HEK293 (cell line): Measurements from ENCODE around the gene SEMA3G.
A peak's percentile ranks its signal among the peaks of the same experiment; 100 is the strongest.

Experiments
- CTCF ChIA-PET: fragments of 350-600 bp; formaldehyde crosslinking; extraction: SDS; loops from one replicate; lab custom pipeline; 2021; ENCODE audit warnings: antibody characterized with exemption; lab: Yijun Ruan, JAX
- POLR2A ChIA-PET: fragments of 300-600 bp; formaldehyde crosslinking; extraction: SDS; loops from one replicate; lab custom pipeline; 2020; ENCODE audit warnings: antibody characterized with exemption, inconsistent platforms; lab: Yijun Ruan, JAX
- H3K27ac ChIP-seq: fragments of 200-500 bp; sonication (Bioruptor generic); 2 replicates; pipeline ENCODE4 v1.5.1; 2014; ENCODE audit warnings: low read depth, low read length, control low read depth, inconsistent platforms; ENCODE audit errors: extremely low read depth
- H3K36me3 ChIP-seq, 2 experiments: fragments of 200-500 bp in 1 of 2; sonication (Bioruptor generic) in 1 of 2; 1 replicate in 1 of 2; 2 replicates in 1 of 2; pipeline ENCODE4 v1.5.1; 2014 to 2017; ENCODE audit warnings: inconsistent platforms in 2 of 2, low read length in 2 of 2; ENCODE audit not compliant: control insufficient read depth in 2 of 2, insufficient read depth in 1 of 2
- H3K4me1 ChIP-seq: fragments of 200-500 bp; sonication (Bioruptor generic); 2 replicates; pipeline ENCODE4 v1.5.1; 2014; ENCODE audit warnings: mild to moderate bottlenecking, low read length, inconsistent platforms; ENCODE audit not compliant: control insufficient read depth, insufficient read depth
- H3K4me3 ChIP-seq: 2 replicates; pipeline ENCODE4 v1.5.1; 2011; ENCODE audit warnings: low read depth, mild to moderate bottlenecking, control low read depth, low read length, moderate library complexity
- H3K9me3 ChIP-seq: fragments of 200-500 bp; sonication (Bioruptor generic); 2 replicates; pipeline ENCODE4 v1.5.1; 2014; ENCODE audit warnings: low read depth, low read length, inconsistent platforms; ENCODE audit not compliant: control insufficient read depth, insufficient read depth
- BCL11B ChIP-seq: fragments of 450-650 bp; formaldehyde crosslinking; IDR thresholded peaks from 2 replicates; pipeline ENCODE4 v1.5.1; 2016; ENCODE audit warnings: low read depth, missing biosample characterization, missing genetic modification characterization
- EGR2 ChIP-seq: fragments of 450-650 bp; formaldehyde crosslinking; IDR thresholded peaks from 2 replicates; pipeline ENCODE4 v1.5.1; 2016; ENCODE audit warnings: low read depth, missing biosample characterization, missing genetic modification characterization
- KLF16 ChIP-seq: fragments of 450-650 bp; formaldehyde crosslinking; IDR thresholded peaks from 2 replicates; pipeline ENCODE4 v1.5.1; 2017; ENCODE audit warnings: missing biosample characterization, missing genetic modification characterization
- KLF17 ChIP-seq: fragments of 450-650 bp; formaldehyde crosslinking; IDR thresholded peaks from 2 replicates; pipeline ENCODE4 v1.5.1; 2016; ENCODE audit warnings: missing biosample characterization, missing genetic modification characterization
- MEIS1 ChIP-seq: sonication (generic); formaldehyde crosslinking; IDR thresholded peaks from 2 replicates; pipeline ENCODE4 v1.8.1; 2022; ENCODE audit warnings: missing genetic modification reagents, mild to moderate bottlenecking, borderline replicate concordance
- SP7 ChIP-seq: fragments of 450-650 bp; formaldehyde crosslinking; IDR thresholded peaks from 2 replicates; pipeline ENCODE4 v1.5.1; 2016; ENCODE audit warnings: missing biosample characterization, missing genetic modification characterization
- TRIM28 ChIP-seq: IDR thresholded peaks from 2 replicates; pipeline ENCODE4 v1.6.1; 2011; ENCODE audit warnings: low read length, control low read depth, borderline replicate concordance
- ZBTB49 ChIP-seq: fragments of 450-650 bp; formaldehyde crosslinking; IDR thresholded peaks from 2 replicates; pipeline ENCODE4 v1.5.1; 2016; ENCODE audit warnings: missing biosample characterization, missing genetic modification characterization, low read depth
- ZNF157 ChIP-seq: fragments of 450-650 bp; formaldehyde crosslinking; IDR thresholded peaks from 2 replicates; pipeline ENCODE4 v1.5.1; 2016; ENCODE audit warnings: missing biosample characterization, missing genetic modification characterization
- ZNF184 ChIP-seq: fragments of 450-650 bp; IDR thresholded peaks from 2 replicates; pipeline ENCODE4 v1.5.1; 2018; ENCODE audit warnings: missing biosample characterization, mild to moderate bottlenecking, missing genetic modification characterization
- ZNF19 ChIP-seq: fragments of 450-650 bp; formaldehyde crosslinking; IDR thresholded peaks from 2 replicates; pipeline ENCODE4; 2016; ENCODE audit warnings: missing biosample characterization, missing genetic modification characterization, low read depth
- ZNF239 ChIP-seq: fragments of 450-650 bp; formaldehyde crosslinking; IDR thresholded peaks from 2 replicates; pipeline ENCODE4 v1.5.1; 2016; ENCODE audit warnings: missing biosample characterization, missing genetic modification characterization
- ZNF248 ChIP-seq: fragments of 450-650 bp; formaldehyde crosslinking; IDR thresholded peaks from 2 replicates; pipeline ENCODE4 v1.5.1; 2017; ENCODE audit warnings: missing biosample characterization, missing genetic modification characterization
- ZNF404 ChIP-seq: fragments of 450-650 bp; formaldehyde crosslinking; IDR thresholded peaks from 2 replicates; pipeline ENCODE4 v1.5.1; 2017; ENCODE audit warnings: missing biosample characterization, missing genetic modification characterization
- ZNF416 ChIP-seq: fragments of 450-650 bp; formaldehyde crosslinking; IDR thresholded peaks from 2 replicates; pipeline ENCODE4 v1.5.1; 2016; ENCODE audit warnings: missing biosample characterization, missing genetic modification characterization
- ZNF433 ChIP-seq: fragments of 450-650 bp; formaldehyde crosslinking; IDR thresholded peaks from 2 replicates; pipeline ENCODE4 v1.5.1; 2016; ENCODE audit warnings: missing biosample characterization, missing genetic modification characterization, low read depth
- ZNF473 ChIP-seq: fragments of 450-650 bp; formaldehyde crosslinking; IDR thresholded peaks from 2 replicates; pipeline ENCODE4 v1.5.1; 2017; ENCODE audit warnings: missing biosample characterization, missing genetic modification characterization
- ZNF501 ChIP-seq: fragments of 450-650 bp; formaldehyde crosslinking; IDR thresholded peaks from 2 replicates; pipeline ENCODE4 v1.5.1; 2016; ENCODE audit warnings: missing biosample characterization, missing genetic modification characterization
- ZNF510 ChIP-seq: fragments of 450-650 bp; formaldehyde crosslinking; IDR thresholded peaks from 2 replicates; pipeline ENCODE4 v1.5.1; 2018; ENCODE audit warnings: mild to moderate bottlenecking, missing genetic modification characterization, missing biosample characterization; ENCODE audit not compliant: insufficient replicate concordance
- ZNF548 ChIP-seq: fragments of 450-650 bp; formaldehyde crosslinking; IDR thresholded peaks from 2 replicates; pipeline ENCODE4 v1.5.1; 2016; ENCODE audit warnings: missing biosample characterization, missing genetic modification characterization
- ZNF626 ChIP-seq: fragments of 450-650 bp; sonication (Bioruptor Pico); formaldehyde crosslinking; IDR thresholded peaks from 2 replicates; pipeline ENCODE4 v1.5.1; 2018; ENCODE audit warnings: missing biosample characterization, missing genetic modification characterization, inconsistent platforms
- ZNF692 ChIP-seq: fragments of 450-650 bp; formaldehyde crosslinking; IDR thresholded peaks from 2 replicates; pipeline ENCODE4 v1.5.1; 2016; ENCODE audit warnings: missing biosample characterization, missing genetic modification characterization
- ZNF747 ChIP-seq: fragments of 450-650 bp; formaldehyde crosslinking; IDR thresholded peaks from 2 replicates; pipeline ENCODE4 v1.5.1; 2016; ENCODE audit warnings: missing biosample characterization, missing genetic modification characterization
- ZNF777 ChIP-seq: fragments of 450-650 bp; formaldehyde crosslinking; IDR thresholded peaks from 2 replicates; pipeline ENCODE4 v1.5.1; 2017; ENCODE audit warnings: missing biosample characterization, missing genetic modification characterization, borderline replicate concordance

Gene SEMA3G

GRCh38 chr3:52403955-52404354 lies 40.9 kb downstream of the SEMA3G start:
- Histone ChIP-seq H3K9me3 (no peaks in the 10 kb centered on the region), H3K4me3 (no peak overlapping the region), H3K4me1 (no peaks in the 10 kb centered on the region), H3K36me3 (peaks cover 0 to 100% of the 10 kb centered on the region in 2 experiments; a peak in 1 of 3 replicates), H3K27ac (no peak overlapping the region)
- 0 out of 2 replicates have a peak, but pooled peaks have one; percentile 27 for TF ChIP-seq EGR2 (tag by site-specific recombination)
- TF ChIP-seq TRIM28: no peak
- ChIA-PET CTCF (no interaction called here), POLR2A (no interaction called here)

GRCh38 chr3:52403271-52403841 lies 41.5 kb downstream of the SEMA3G start:
- H3K36me3 ChIP-seq: peaks cover 0 to 98% of the 10 kb centered on the region in 2 experiments; a peak in 1 of 3 replicates
- H3K4me1 ChIP-seq: no peaks in the 10 kb centered on the region
- ChIA-PET POLR2A (no interaction called here), CTCF (no interaction called here)
- no peak overlapping the region for H3K4me3 ChIP-seq
- H3K9me3 ChIP-seq: no peaks in the 10 kb centered on the region
- TF ChIP-seq KLF16 (tag by site-specific recombination) (no peak), ZNF433 (tag by site-specific recombination) (no peak), ZNF248 (tag by site-specific recombination) (no peak), ZNF239 (no peak), ZNF473 (no peak), ZBTB49 (tag by site-specific recombination) (no peak), ZNF777 (tag by site-specific recombination) (no peak), ZNF157 (tag by site-specific recombination) (no peak), ZNF626 (tag by site-specific recombination) (no peak), ZNF747 (tag by site-specific recombination) (no peak), SP7 (tag by site-specific recombination) (no peak), ZNF404 (tag by site-specific recombination) (no peak)
- no peak overlapping the region for H3K27ac ChIP-seq

- Histone ChIP-seq H3K4me3 (no peak overlapping the region), H3K9me3 (no peaks in the 10 kb centered on the region), H3K27ac (no peak overlapping the region), H3K36me3 (peaks cover 0 to 92% of the 10 kb centered on the region in 2 experiments; a peak in 1 of 3 replicates), H3K4me1 (no peaks in the 10 kb centered on the region)
- POLR2A ChIA-PET: no interaction called here
- CTCF ChIA-PET: no interaction called here
- TF ChIP-seq ZNF157 (tag by site-specific recombination) (no peak), ZNF416 (tag by site-specific recombination) (no peak), BCL11B (tag by site-specific recombination) (no peak), ZNF692 (no peak), ZNF510 (tag by site-specific recombination) (no peak), MEIS1 (CRISPR knock-in tag) (no peak), ZNF501 (tag by site-specific recombination) (no peak), ZNF184 (no peak), ZNF19 (no peak), KLF17 (no peak), ZBTB49 (tag by site-specific recombination) (no peak), ZNF548 (tag by site-specific recombination) (no peak)
Observed at GRCh38 chr3:52402706-52403270, 42.1 kb downstream of the SEMA3G start.
